HG02973 (cell line): Measurements from ENCODE around the gene TMSB4X.
"Not testable (repeated sequence)": the region's sequence is repeated elsewhere in the genome, so short reads cannot be mapped to it uniquely, and the experiment has no call there.

ENCODE experiments used
- ATAC-seq: cut with Tn5 transposase; IDR thresholded peaks from one replicate; pipeline ENCODE4 v1.9.1; 2021; ENCODE audit warnings: moderate library complexity; ENCODE audit not compliant: unreplicated experiment

The TMSB4X gene

GRCh38 chrX:12974796-12975669 lies at the start of gene TMSB4X:
Gene TMSB4X, plus strand, starts transcription at chrX:12975110.
- ATAC-seq: peak; percentile 22

GRCh38 chrX:12929701-12930100 lies 45.2 kb upstream of the TMSB4X start:
- no peak for ATAC-seq

DNA sequence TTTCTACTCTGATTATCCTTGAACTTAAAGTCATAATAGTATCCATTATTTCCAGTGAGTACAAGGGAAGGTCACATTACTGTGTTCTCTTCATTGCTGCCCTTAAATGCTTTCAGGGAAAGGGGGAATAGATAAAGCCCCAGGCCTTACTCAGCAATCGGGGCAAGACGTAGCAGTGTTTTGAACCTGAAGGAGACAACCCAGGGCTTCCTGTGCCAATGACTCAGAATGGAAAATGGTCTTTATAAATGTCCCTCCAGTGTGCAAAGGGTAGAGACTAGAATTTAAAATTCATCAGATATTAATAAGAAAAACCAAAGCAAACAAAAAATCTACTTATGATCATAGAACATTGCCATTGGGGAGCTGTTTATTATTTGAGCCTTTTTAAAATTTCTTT lies 44.8 kb upstream of the TMSB4X start:
- no peak for ATAC-seq

GRCh38 chrX:12932244-12932643 lies 42.7 kb upstream of the TMSB4X start:
- ATAC-seq: no peak

- no peak for ATAC-seq
Measured at GRCh38 chrX:12934850-12935249, 40.1 kb upstream of the TMSB4X start.

GRCh38 chrX:12936947-12937346 lies 38.0 kb upstream of the TMSB4X start:
- ATAC-seq: no peak

- ATAC-seq: not testable (repeated sequence)
Measured at GRCh38 chrX:12940471-12940870, 34.4 kb upstream of the TMSB4X start.

DNA sequence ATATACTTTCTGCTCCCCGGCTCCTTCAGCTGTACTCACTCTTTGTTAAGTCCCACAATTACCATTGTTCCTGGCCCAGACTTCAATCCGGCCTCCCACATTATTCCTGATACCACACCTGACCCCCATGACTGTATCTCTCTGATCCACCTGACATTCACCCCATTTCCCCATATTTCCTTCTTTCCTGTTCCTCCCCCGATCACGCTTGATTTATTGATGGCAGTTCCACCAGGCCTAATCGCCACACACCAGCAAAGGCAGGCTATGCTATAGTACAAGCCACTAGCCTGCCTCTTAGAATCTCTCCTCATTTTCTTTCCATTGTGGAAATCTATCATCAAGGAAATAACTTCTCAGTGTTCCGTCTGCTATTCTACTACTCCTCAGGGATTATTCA lies 31.3 kb upstream of the TMSB4X start:
- ATAC-seq: not testable (repeated sequence)

- ATAC-seq: not testable (repeated sequence)
Measured at GRCh38 chrX:12944452-12944851, 30.5 kb upstream of the TMSB4X start.

- no peak for ATAC-seq
Measured at GRCh38 chrX:12945494-12945893, 29.4 kb upstream of the TMSB4X start.

DNA sequence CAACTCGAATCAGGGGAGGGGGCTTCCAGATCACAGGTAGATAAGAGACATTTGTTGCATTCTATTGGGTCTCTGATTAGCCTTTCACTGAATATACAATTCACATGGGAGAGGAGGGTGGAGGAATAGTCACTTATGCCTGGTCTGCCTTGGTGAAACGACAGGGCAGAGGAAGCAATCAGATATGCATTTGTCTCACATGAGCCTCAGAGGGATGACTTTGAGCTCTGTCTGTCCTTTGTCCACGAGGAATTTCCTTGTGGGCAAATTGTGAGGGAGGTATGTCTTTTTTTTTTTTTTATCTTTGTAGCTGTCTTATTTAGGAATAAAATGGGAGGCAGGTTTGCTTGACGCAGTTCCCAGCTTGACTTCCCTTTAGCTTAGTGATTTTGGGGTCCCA lies 28.5 kb upstream of the TMSB4X start:
- ATAC-seq: no peak

- ATAC-seq: peak; percentile 31
Measured at GRCh38 chrX:12946838-12947544, 27.9 kb upstream of the TMSB4X start.

DNA sequence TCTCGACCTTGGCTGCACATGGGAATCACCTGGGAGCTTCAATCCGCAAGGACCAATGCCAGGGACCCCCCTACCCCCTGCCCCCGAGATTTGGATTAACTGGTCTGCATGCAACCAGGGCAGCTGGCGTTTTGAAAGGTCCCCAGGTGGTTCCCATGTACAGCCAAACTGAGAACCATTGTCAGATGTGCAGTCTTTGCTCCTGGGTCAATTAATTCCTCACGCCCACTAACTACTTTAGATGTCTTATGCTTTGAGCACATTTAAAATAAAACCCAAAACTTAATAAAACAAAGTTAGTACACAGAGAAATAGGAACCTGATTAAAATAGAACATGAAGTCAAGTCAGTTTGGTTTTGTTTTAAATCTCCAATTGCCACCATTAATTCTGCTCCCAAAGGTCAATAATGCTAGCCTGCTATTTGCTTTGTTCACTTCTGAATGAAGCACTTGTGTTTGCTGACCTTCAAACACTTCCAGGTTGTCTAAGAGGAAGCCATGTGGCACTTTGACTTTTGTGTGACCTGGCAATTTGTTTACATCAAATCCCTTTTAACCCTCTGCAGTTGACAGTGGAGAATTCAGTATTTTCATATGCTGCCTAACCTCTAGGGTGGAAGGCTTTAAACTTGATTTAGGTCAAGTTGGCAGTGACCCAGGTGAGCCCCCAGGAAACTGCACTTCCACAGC lies 27.2 kb upstream of the TMSB4X start:
- no peak for ATAC-seq

GRCh38 chrX:12948495-12948894 lies 26.4 kb upstream of the TMSB4X start:
- ATAC-seq: no peak

DNA sequence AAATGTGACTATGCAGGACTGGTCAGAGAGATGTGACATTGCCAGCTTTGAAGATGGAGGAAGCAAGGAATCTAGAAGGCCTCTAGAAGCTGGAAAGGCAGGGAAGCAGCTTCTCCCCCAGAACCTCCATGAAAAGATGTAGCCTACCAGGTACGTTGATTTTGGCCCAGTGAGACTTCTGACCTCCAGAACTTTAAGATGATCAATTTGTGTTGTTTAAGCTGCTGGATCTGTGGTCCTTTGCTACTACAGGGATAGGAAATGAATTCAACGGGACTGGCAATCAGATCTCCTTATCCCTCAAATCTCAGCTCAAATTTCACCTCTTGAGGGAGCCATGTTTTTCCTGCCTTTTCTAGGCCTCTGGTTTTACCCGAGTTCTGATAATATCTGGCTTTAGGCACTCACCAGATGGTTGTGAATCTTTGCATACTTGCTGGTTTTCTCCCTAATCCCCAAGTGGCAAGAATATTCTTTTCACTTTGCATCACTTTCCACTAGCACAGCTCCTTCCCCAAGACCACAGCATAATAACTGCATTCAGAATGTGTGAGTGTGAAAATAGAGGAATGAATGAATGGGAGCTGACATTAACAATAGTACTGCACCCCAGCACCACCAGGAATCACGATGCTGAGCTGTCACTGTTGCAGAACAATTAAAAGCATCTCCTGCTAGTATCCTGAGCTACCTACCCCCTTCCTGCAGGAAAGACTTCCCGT lies 25.5 kb upstream of the TMSB4X start:
- no peak for ATAC-seq

- ATAC-seq: peak; percentile 46
Measured at GRCh38 chrX:12949927-12950656, 24.8 kb upstream of the TMSB4X start.

DNA sequence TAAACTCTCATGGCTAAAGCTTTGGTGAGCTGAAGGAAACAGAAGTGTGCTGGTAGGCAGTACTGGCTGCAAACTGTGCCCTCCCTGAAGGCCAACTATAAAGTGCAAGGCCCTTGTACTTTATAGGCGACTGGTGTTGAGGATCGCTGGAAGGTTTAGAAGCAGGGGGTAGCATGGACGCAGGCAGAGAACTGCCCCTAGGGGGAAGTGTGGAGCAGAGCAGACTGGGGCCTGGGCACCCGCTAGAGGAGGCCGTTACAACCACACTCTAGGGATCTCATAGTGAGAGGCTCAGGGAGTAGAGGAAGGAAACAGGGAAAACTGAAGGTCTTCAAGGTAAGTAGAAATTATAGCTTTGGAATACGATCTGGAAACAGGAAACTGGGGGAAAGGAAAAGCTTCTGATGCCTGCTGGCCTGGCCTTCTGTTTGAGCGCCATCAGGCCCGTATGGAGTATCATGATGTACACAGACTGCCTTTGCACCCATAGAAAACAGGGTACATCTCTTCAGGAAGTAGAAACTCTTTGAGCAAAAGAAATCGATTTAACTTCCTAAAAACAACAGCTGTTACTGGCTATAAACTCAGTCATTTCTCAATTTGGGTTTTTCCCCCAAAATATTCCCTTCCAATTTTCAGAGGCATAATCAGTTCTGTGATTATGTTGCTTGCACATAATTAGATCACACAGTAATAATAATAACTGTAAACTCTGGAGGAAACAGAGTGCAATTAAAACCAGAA lies 23.9 kb upstream of the TMSB4X start:
- peak; percentile 48 for ATAC-seq

GRCh38 chrX:12951595-12951975 lies 23.3 kb upstream of the TMSB4X start:
- ATAC-seq: no peak

GRCh38 chrX:12953420-12953819 lies 21.5 kb upstream of the TMSB4X start:
- no peak for ATAC-seq

DNA sequence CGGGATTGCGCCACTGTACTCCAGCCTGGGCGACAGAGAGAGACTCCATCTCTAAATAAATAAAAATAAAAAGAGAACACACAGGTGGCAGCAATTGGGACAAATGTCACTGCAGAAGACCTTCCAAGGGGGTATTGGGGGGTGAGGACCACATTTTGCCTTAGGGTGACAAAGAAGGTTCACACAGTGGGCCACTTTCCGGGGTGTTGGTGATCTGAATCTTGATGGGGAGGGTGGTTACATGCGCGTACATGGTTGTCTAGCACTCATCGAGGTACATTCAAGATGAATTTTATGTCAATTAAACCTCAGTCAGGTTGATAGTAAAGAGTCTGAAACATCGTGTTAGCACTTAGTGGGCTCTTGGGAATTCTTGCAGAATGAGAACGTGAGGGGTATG lies 20.5 kb upstream of the TMSB4X start:
- ATAC-seq: no peak
